C4-2B (cell line): Measurements from ENCODE around the gene CPLANE1.

Source experiments
- ZFX ChIP-seq: fragments of 450-650 bp; IDR thresholded peaks from 2 replicates; pipeline ENCODE4 v1.6.1; 2017
- TF ChIP-seq, protein P1 (sequence below): fragments of 450-650 bp; conservative IDR thresholded peaks from 2 replicates; pipeline ENCODE4 v1.5.1; 2017; ENCODE audit warnings: mild to moderate bottlenecking

DNA sequence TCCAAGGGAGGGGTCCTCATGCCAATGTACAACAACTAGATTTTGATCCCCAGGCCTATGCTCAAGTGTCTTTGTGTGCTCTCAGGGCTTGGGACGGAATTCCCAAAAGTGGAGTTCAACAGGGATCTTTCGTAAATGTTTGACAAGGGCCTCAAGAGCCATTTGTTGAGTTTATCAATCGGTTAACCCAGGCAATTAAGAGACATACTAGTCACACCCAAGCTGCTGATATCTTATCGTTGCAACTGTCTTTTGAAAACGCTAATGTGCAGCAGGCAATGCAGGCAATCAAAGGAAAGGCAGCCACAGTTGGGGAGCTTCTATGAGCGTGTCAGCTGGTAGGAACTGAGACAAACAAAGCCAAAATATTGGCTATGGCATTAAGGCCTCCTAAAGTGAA is 161.2 kb downstream of the CPLANE1 start:
- TF ChIP-seq, protein P1, sequence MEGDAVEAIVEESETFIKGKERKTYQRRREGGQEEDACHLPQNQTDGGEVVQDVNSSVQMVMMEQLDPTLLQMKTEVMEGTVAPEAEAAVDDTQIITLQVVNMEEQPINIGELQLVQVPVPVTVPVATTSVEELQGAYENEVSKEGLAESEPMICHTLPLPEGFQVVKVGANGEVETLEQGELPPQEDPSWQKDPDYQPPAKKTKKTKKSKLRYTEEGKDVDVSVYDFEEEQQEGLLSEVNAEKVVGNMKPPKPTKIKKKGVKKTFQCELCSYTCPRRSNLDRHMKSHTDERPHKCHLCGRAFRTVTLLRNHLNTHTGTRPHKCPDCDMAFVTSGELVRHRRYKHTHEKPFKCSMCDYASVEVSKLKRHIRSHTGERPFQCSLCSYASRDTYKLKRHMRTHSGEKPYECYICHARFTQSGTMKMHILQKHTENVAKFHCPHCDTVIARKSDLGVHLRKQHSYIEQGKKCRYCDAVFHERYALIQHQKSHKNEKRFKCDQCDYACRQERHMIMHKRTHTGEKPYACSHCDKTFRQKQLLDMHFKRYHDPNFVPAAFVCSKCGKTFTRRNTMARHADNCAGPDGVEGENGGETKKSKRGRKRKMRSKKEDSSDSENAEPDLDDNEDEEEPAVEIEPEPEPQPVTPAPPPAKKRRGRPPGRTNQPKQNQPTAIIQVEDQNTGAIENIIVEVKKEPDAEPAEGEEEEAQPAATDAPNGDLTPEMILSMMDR: no peak
- no peak for TF ChIP-seq ZFX
